Measurements from ENCODE around the gene HECTD1.

GRCh38 chr14:31166271-31166561, 41.4 kb downstream of the HECTD1 start:
- TF ChIP-seq CTCF (IDR thresholded peaks at IDR 0.05 in 4 of 5, conservative IDR thresholded peaks at IDR 0.05 in 1 of 5) (no peak), POLR2A (IDR thresholded peaks at IDR 0.05) (no peak)
